Duodenal mucosa (tissue), 2 donors: ENCODE measurements around the gene MED15.

Experiments
- H3K27ac ChIP-seq: one replicate; pipeline ENCODE4 v1.7.0; 2013; ENCODE audit warnings: low read depth, low read length
- H3K27me3 ChIP-seq, 2 donors: one replicate each; pipeline ENCODE4 v1.7.0; 2013; ENCODE audit warnings: low read length in 2 of 2, control low read depth in 1 of 2; ENCODE audit not compliant: insufficient read depth in 2 of 2, control insufficient read depth in 1 of 2
- H3K36me3 ChIP-seq, 2 donors: one replicate each; pipeline ENCODE4 v1.7.0; 2013; ENCODE audit warnings: low read length in 2 of 2, control low read depth in 1 of 2; ENCODE audit not compliant: insufficient read depth in 2 of 2, control insufficient read depth in 1 of 2
- H3K4me1 ChIP-seq, 2 donors: one replicate each; pipeline ENCODE4 v1.7.0; 2013; ENCODE audit warnings: low read length in 2 of 2, control low read depth in 1 of 2; ENCODE audit not compliant: insufficient read depth in 2 of 2, control insufficient read depth in 1 of 2
- H3K4me3 ChIP-seq, 2 donors: one replicate each; pipeline ENCODE4 v1.7.0; 2013; ENCODE audit warnings: low read length in 2 of 2, low read depth in 1 of 2
- H3K9ac ChIP-seq, 2 donors: one replicate each; pipeline ENCODE4 v1.7.0; 2013; ENCODE audit warnings: low read length in 2 of 2, low read depth in 1 of 2
- H3K9me3 ChIP-seq, 2 donors: one replicate each; pipeline ENCODE4 v1.7.0; 2013; ENCODE audit warnings: low read length in 2 of 2, control low read depth in 1 of 2; ENCODE audit not compliant: control insufficient read depth in 1 of 2

MED15 gene

GRCh38 chr22:20571531-20572007, 64.2 kb downstream of the MED15 start:
- Histone ChIP-seq H3K36me3 (peaks cover 62 to 84% of the 10 kb centered on the region in 2 donors), H3K9ac (no peak overlapping the region), H3K9me3 (no peaks in the 10 kb centered on the region), H3K27me3 (no peaks in the 10 kb centered on the region), H3K4me1 (peaks cover 18 to 21% of the 10 kb centered on the region in 2 donors), H3K27ac (no peak overlapping the region), H3K4me3 (no peak overlapping the region)

DNA sequence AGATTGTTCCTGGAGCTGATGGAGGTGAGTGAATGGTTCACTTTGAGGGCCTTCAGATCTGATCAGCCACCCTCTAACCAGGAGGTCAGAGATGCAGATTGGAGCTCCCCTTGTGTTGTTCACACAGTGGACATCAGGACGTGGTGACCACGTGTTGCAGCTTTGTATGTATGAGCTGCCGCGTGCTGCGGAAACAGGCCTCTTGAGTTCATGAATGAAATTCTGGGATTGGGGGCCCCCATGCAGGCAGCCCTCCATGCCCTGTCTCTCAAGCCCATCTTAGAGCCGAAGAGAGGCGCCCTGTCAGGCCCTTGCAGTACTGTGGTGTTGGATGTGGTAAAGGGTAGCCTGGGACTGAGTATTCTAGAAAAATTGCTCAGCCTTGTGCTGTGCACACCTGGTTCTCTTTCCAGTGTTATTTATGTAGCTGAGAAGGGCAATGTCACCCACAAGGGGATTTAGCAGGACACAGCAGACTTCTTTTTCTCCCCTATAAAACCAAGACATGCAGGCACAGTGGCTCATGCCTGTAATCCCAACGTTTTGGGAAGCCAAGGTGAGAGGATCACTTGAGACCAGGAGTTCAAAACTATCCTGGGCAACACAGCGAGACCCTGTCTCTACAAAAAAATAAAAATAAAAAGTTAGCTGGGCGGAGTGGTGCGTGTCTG, 64.9 kb downstream of the MED15 start:
- H3K27ac ChIP-seq = no peak overlapping the region

GRCh38 chr22:20573176-20573832, 65.9 kb downstream of the MED15 start:
- Histone ChIP-seq H3K4me1 (peaks cover 18% of the 10 kb centered on the region in 2 donors), H3K9me3 (no peaks in the 10 kb centered on the region), H3K9ac (no peak overlapping the region), H3K4me3 (no peak overlapping the region), H3K27me3 (no peaks in the 10 kb centered on the region), H3K27ac (no peak overlapping the region), H3K36me3 (peaks cover 59 to 79% of the 10 kb centered on the region in 2 donors)

More for the DNA sequence above, 64.9 kb downstream of the MED15 start:
- no peak overlapping the region for H3K9ac ChIP-seq
- H3K4me1 ChIP-seq = peaks cover 19 to 22% of the 10 kb centered on the region in 2 donors
- H3K9me3 ChIP-seq = no peaks in the 10 kb centered on the region
- no peaks in the 10 kb centered on the region for H3K27me3 ChIP-seq
- H3K4me3 ChIP-seq = no peak overlapping the region
- peaks cover 63 to 82% of the 10 kb centered on the region in 2 donors for H3K36me3 ChIP-seq

DNA sequence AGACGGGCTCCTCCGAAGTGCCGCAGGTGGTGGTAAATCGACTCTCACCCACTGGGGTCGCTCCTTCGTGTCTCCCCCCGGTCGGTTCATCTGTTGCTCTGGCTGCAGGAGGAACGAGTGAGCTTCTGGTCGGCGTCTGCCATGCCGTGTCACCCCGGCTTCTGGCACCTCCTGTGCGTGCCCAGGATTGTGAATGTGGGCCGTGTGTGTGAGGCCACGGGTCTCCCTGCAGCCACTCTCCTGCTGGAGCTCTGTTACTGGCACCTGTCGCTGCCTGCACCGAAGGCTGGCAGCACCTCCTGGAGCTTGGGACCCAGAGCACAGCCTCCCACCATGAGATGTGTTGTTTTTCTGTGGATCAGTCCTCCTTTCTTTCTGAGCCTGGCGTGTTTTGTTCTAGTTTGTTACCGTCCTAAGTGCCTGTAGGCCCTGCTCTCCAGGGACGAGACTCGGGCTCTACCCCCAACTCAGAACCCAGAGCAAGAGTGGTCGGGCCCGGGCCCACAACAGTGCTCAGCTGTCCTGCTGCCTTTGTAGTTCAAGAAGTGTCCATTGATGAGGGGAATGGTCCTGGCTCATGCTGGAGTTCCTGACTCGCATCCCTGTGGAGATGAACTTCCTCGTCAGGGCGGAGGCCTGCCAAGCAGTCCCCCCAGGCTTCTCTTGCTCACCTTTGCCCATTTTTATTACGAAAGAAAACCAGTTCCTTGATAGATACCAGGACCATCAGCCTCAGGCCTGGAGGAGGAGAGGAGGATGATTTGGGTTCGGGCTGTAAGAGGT, 66.6 kb downstream of the MED15 start:
- H3K27ac ChIP-seq = no peak overlapping the region
- peaks cover 59 to 79% of the 10 kb centered on the region in 2 donors for H3K36me3 ChIP-seq
- peaks cover 10 to 11% of the 10 kb centered on the region in 2 donors for H3K4me1 ChIP-seq
- H3K27me3 ChIP-seq = no peaks in the 10 kb centered on the region
- H3K9ac ChIP-seq = no peak overlapping the region
- H3K9me3 ChIP-seq = no peaks in the 10 kb centered on the region
- no peak overlapping the region for H3K4me3 ChIP-seq

DNA sequence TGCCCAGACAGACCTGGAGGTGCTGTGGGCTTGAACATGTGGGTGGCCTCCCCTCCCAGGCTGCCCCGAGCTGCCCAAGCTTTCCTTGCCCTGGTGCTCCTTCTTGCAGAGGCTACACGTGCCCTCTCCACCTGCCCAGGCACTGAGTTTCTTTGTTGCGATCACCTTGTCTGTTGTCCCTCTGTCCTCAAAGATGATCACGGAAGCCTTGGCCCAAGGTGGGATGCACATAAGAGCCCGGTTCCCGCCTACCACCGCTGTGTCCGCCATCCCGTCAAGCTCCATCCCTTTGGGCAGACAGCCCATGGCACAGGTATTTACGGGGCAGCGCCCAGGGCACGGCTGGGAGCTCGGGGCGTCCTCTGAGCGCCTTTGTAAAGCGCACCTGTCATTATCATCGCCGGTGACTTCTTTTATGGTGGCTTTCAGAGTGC, 67.5 kb downstream of the MED15 start:
- Histone ChIP-seq H3K4me1 (peaks cover 4 to 6% of the 10 kb centered on the region in 2 donors), H3K27me3 (no peaks in the 10 kb centered on the region), H3K9me3 (no peaks in the 10 kb centered on the region), H3K36me3 (peaks cover 55 to 81% of the 10 kb centered on the region in 2 donors), H3K9ac (no peak overlapping the region), H3K27ac (no peak overlapping the region), H3K4me3 (no peak overlapping the region)

GRCh38 chr22:20575724-20576444, 68.5 kb downstream of the MED15 start:
- Histone ChIP-seq H3K4me1 (peaks cover 4 to 6% of the 10 kb centered on the region in 2 donors), H3K4me3 (no peak overlapping the region), H3K27me3 (no peaks in the 10 kb centered on the region), H3K9ac (no peak overlapping the region), H3K9me3 (no peaks in the 10 kb centered on the region), H3K36me3 (peaks cover 62 to 87% of the 10 kb centered on the region in 2 donors), H3K27ac (no peak overlapping the region)

DNA sequence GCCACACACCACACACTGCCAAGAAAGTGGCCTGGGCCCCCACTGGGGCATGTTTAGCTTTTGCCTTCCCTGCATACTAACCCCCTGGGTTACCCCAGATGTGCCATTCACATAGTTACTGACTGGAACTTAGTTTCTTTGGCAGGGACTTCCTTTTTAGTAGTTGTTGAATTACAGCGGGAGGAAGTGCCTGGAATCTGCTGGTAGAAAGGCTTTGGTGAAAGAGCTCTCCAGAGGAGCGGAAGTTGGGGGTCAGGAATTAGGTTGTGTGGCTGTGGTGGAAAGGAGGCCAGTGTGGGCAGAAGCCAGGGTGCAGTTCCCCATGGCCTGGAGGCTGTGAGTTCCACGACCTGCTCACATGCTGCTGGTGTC, 69.0 kb downstream of the MED15 start:
- H3K9me3 ChIP-seq = no peaks in the 10 kb centered on the region
- no peak overlapping the region for H3K27ac ChIP-seq
- no peak overlapping the region for H3K4me3 ChIP-seq
- H3K4me1 ChIP-seq = peaks cover 4 to 6% of the 10 kb centered on the region in 2 donors
- H3K9ac ChIP-seq = no peak overlapping the region
- H3K36me3 ChIP-seq = peaks cover 59 to 87% of the 10 kb centered on the region in 2 donors
- H3K27me3 ChIP-seq = no peaks in the 10 kb centered on the region

DNA sequence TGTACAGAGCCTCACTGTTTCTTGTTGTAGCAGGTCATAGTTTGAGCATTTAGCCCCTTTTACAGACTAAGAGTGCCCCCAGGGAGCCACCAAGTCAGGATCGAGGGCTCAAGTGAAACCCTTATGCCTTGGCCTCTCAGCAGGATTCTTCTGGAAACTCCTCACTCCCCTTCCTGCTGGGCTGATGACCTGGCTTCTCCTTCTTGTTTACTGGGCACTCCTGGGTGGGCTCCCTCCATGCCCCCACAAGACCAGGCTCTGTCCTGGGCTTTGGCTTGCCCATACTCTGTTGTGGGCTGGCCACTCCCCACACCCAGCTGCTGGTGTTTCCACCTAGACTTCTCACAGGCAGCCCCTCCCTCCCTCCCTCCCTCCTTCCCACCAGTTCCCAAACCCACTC, 69.6 kb downstream of the MED15 start:
- no peak overlapping the region for H3K9ac ChIP-seq
- H3K36me3 ChIP-seq = peaks cover 53 to 88% of the 10 kb centered on the region in 2 donors
- no peak overlapping the region for H3K4me3 ChIP-seq
- H3K9me3 ChIP-seq = no peaks in the 10 kb centered on the region
- H3K4me1 ChIP-seq = peaks cover 4 to 6% of the 10 kb centered on the region in 2 donors
- no peaks in the 10 kb centered on the region for H3K27me3 ChIP-seq
- H3K27ac ChIP-seq = no peak overlapping the region

DNA sequence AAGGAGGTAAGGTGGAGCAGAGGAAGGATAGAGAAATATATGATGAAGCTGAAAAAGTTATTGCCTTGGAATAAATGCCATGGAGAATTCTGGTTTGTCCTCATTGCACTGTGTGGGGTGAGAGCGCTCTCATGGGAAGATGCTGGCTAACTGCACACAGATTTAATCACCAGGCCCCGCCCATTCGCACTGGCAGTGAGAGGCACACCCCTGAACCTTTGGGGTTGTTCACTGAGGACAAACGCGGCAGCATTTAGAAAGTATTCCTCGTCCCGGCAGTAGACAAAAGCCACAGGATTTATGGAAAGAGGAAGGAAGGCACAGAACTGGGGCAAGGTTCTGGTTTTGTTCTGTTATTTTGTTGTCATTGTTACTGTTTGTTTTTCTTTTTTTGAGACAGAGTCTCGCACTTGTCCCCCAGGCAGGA, 70.2 kb downstream of the MED15 start:
- Histone ChIP-seq H3K27ac (no peak overlapping the region), H3K9me3 (no peaks in the 10 kb centered on the region), H3K9ac (no peak overlapping the region), H3K4me3 (no peak overlapping the region), H3K36me3 (peaks cover 52 to 87% of the 10 kb centered on the region in 2 donors), H3K27me3 (no peaks in the 10 kb centered on the region), H3K4me1 (peaks cover 4 to 6% of the 10 kb centered on the region in 2 donors)
